GM18909 (cell line): ENCODE measurements around the gene PRND.
"Not testable (repeated sequence)": the region's sequence is repeated elsewhere in the genome, so short reads cannot be mapped to it uniquely, and the experiment has no call there.

Experiments
- ATAC-seq: cut with Tn5 transposase; IDR thresholded peaks from one replicate; pipeline ENCODE4 v1.9.1; 2021; ENCODE audit warnings: mild to moderate bottlenecking; ENCODE audit not compliant: unreplicated experiment, poor library complexity

The PRND gene

GRCh38 chr20:4706941-4707340 lies 14.8 kb upstream of the PRND start:
- ATAC-seq = not testable (repeated sequence)

- ATAC-seq = no peak
Observed at GRCh38 chr20:4708036-4708435, 13.7 kb upstream of the PRND start.

- ATAC-seq = no peak
Observed at GRCh38 chr20:4708856-4709255, 12.9 kb upstream of the PRND start.

GRCh38 chr20:4709261-4710105 lies 12.2 kb upstream of the PRND start:
- no peak for ATAC-seq

GRCh38 chr20:4710106-4710475 lies 11.6 kb upstream of the PRND start:
- ATAC-seq = no peak

- ATAC-seq = no peak
Observed at GRCh38 chr20:4711511-4711910, 10.2 kb upstream of the PRND start.

GRCh38 chr20:4713401-4713800 lies 8.3 kb upstream of the PRND start:
- ATAC-seq = no peak

- no peak for ATAC-seq
Observed at GRCh38 chr20:4714818-4715217, 6.9 kb upstream of the PRND start.

GRCh38 chr20:4717816-4718570 lies 3.7 kb upstream of the PRND start:
- ATAC-seq = no peak

GRCh38 chr20:4719190-4719589 lies 2.5 kb upstream of the PRND start:
- ATAC-seq = no peak

GRCh38 chr20:4720041-4720976 lies 1.4 kb upstream of the PRND start:
- ATAC-seq = peak; percentile 87

GRCh38 chr20:4720977-4721349 lies 746 bp upstream of the PRND start:
- peak; percentile 8 for ATAC-seq

- ATAC-seq = no peak
Observed at GRCh38 chr20:4722571-4722970, 862 bp downstream of the PRND start.

- no peak for ATAC-seq
Observed at GRCh38 chr20:4722993-4723392, 1.3 kb downstream of the PRND start.

- ATAC-seq = not testable (repeated sequence)
Observed at GRCh38 chr20:4723553-4723952, 1.8 kb downstream of the PRND start.

GRCh38 chr20:4724459-4725262 lies 3.0 kb downstream of the PRND start:
- no peak for ATAC-seq

GRCh38 chr20:4725263-4725550 lies 3.5 kb downstream of the PRND start:
- no peak for ATAC-seq

GRCh38 chr20:4726710-4727397 lies 5.1 kb downstream of the PRND start:
- ATAC-seq = no peak

- ATAC-seq = no peak
Observed at GRCh38 chr20:4728120-4728760, 6.5 kb downstream of the PRND start.
